K562 (cell line): Measurements from ENCODE around the gene GLIS1. TPM values are rescaled to one million over a fixed set of nuclear protein-coding genes. Genes with fewer than 3 reads are reported as not detected.
A peak's percentile ranks its signal among the peaks of the same experiment; 100 is the strongest.

Experiments
- ARNT ChIP-seq, 2 experiments: fragments of 450-650 bp; IDR thresholded peaks; 2 replicates each; pipeline ENCODE4 v1.6.1; 2016; ENCODE audit warnings: mild to moderate bottlenecking in 1 of 2
- CREBBP ChIP-seq: IDR thresholded peaks from one replicate; pipeline ENCODE4 v1.6.1; 2012; ENCODE audit warnings: low read depth, mild to moderate bottlenecking, control low read depth, inconsistent platforms, low read length
- E2F8 ChIP-seq: fragments of 450-650 bp; IDR thresholded peaks from 2 replicates; pipeline ENCODE4 v1.7.1; 2018; ENCODE audit warnings: mild to moderate bottlenecking, low read depth; ENCODE audit not compliant: partially characterized antibody
- FOXK1 ChIP-seq: sonication (generic); formaldehyde crosslinking; IDR thresholded peaks from 2 replicates; pipeline ENCODE4 v1.8.0; 2022; ENCODE audit warnings: missing genetic modification reagents, mild to moderate bottlenecking, borderline replicate concordance
- ID3 ChIP-seq, 2 experiments: fragments of 250-450 bp in 1 of 2; fragments of 450-650 bp in 1 of 2; sonication (Bioruptor Pico) in 1 of 2; IDR thresholded peaks; 2 replicates each; pipeline versions ENCODE4 v1.6.1 to v1.8.0; 2016 to 2021; ENCODE audit warnings: mild to moderate bottlenecking in 2 of 2, moderate library complexity in 2 of 2, missing compliant biosample characterization in 1 of 2, missing genetic modification characterization in 1 of 2
- JUND ChIP-seq, 2 experiments: IDR thresholded peaks; 2 replicates in 1 of 2; 3 replicates in 1 of 2; pipeline ENCODE4 v1.6.1; 2011; ENCODE audit warnings: borderline replicate concordance in 2 of 2, low read depth in 2 of 2, low read length in 2 of 2, improper control_type of control experiment in 1 of 2, missing biosample characterization in 1 of 2, missing genetic modification characterization in 1 of 2, missing genetic modification reagents in 1 of 2
- LEF1 ChIP-seq: fragments of 450-650 bp; IDR thresholded peaks from 2 replicates; pipeline ENCODE4 v1.6.1; 2016; ENCODE audit warnings: mild to moderate bottlenecking
- MEIS2 ChIP-seq: fragments of 450-650 bp; IDR thresholded peaks from 2 replicates; pipeline ENCODE4 v1.6.1; 2014; ENCODE audit warnings: mild to moderate bottlenecking; ENCODE audit not compliant: partially characterized antibody
- PBX2 ChIP-seq, 2 experiments: IDR thresholded peaks in 1 of 2; conservative IDR thresholded peaks in 1 of 2; 2 replicates each; pipeline ENCODE4 v1.6.1; 2016; ENCODE audit warnings: low read depth in 2 of 2, mild to moderate bottlenecking in 1 of 2, missing compliant biosample characterization in 1 of 2, missing genetic modification characterization in 1 of 2, moderate library complexity in 1 of 2
- RAD21 ChIP-seq, 2 experiments: fragments of 250-450 bp in 1 of 2; fragments of 450-650 bp in 1 of 2; sonication (Bioruptor Pico) in 1 of 2; formaldehyde crosslinking in 1 of 2; IDR thresholded peaks in 1 of 2; conservative IDR thresholded peaks in 1 of 2; 2 replicates each; pipeline versions ENCODE4 v1.4.0 to v1.8.0; 2020 to 2022; ENCODE audit warnings: mild to moderate bottlenecking in 2 of 2, moderate library complexity in 1 of 2
- SRSF9 ChIP-seq: fragments of 200-400 bp; formaldehyde crosslinking; IDR thresholded peaks from 2 replicates; pipeline ENCODE4 v1.6.1; 2017; ENCODE audit warnings: low read depth, low read length, borderline replicate concordance
- ZNF3 ChIP-seq: fragments of 250-450 bp; sonication (Bioruptor Pico); IDR thresholded peaks from 2 replicates; pipeline ENCODE4 v1.5.0; 2021; ENCODE audit warnings: mild to moderate bottlenecking, moderate library complexity
- ZNF311 ChIP-seq: fragments of 250-450 bp; sonication (Bioruptor Pico); IDR thresholded peaks from 2 replicates; pipeline ENCODE4 v1.4.0; 2020; ENCODE audit warnings: mild to moderate bottlenecking, moderate library complexity
- ZNF384 ChIP-seq: IDR thresholded peaks from 2 replicates; pipeline ENCODE4 v1.6.1; 2012; ENCODE audit warnings: low read depth, low read length, improper control_type of control experiment
- ZNF507 ChIP-seq: conservative IDR thresholded peaks from 2 replicates; pipeline ENCODE4 v1.6.1; 2017; ENCODE audit warnings: missing genetic modification characterization, missing compliant biosample characterization
- ZSCAN32 ChIP-seq: fragments of 450-650 bp; formaldehyde crosslinking; IDR thresholded peaks from 2 replicates; pipeline ENCODE4 v1.4.0; 2020; ENCODE audit warnings: mild to moderate bottlenecking, moderate library complexity
- polyA plus RNA-seq, 8 experiments: library from polyadenylated mRNA; depleted of rRNA in 4 of 8; stranded (reverse) in 5 of 8; unstranded in 3 of 8; fragments of >200 nt; fragmentation: Nextera tagmentation in 2 of 8; fragmentation: Illumina TruSeq in 1 of 8; extraction: Ambion mirVana in 2 of 8; extraction: Trizol in 1 of 8; gene quantifications; 2 replicates each; pipeline versions ENCODE4 v1.2.1 to v1.2.3, GENCODE V29; 2011 to 2014; ENCODE audit warnings: inconsistent platforms in 1 of 8, missing spikeins in 1 of 8
- total RNA-seq, 7 experiments: library from RNA; depleted of rRNA in 6 of 7; stranded (reverse); fragments of >200 nt in 6 of 7; fragmentation: Illumina TruSeq in 2 of 7; extraction: Trizol in 2 of 7; gene quantifications; 2 replicates each; pipeline versions ENCODE4 v1.2.1 to v1.2.3, GENCODE V29; 2011 to 2021; ENCODE audit warnings: low replicate concordance in 1 of 7
- TF ChIP-seq, protein P1 (sequence below), 3 experiments: fragments of 200-800 bp in 1 of 3; sonication (Bioruptor generic) in 1 of 3; sonication (generic) in 1 of 3; formaldehyde crosslinking in 1 of 3; IDR thresholded peaks; 2 replicates each; pipeline versions ENCODE4 v1.6.1 to v1.8.0; 2016 to 2022; ENCODE audit warnings: mild to moderate bottlenecking in 2 of 3, missing compliant biosample characterization in 2 of 3, missing genetic modification characterization in 2 of 3, missing genetic modification reagents in 1 of 3

The GLIS1 gene
- total and polyA plus RNA-seq, 9 of the 15 experiments (the other 6 are each of a cell fraction or from before 2014, with no cell fraction given), result not detected

- no peak for TF ChIP-seq E2F8
- TF ChIP-seq JUND (IDR thresholded peaks at IDR 0.05; ENCODE audit: borderline replicate concordance, low read depth, low read length), result peak; percentile 34; the same call in 1 of the 2 replicates
- TF ChIP-seq JUND (tag; IDR thresholded peaks at IDR 0.05; ENCODE audit: borderline replicate concordance, low read depth, low read length), result no peak
- peak; percentile 65 for TF ChIP-seq MEIS2
- no peak for TF ChIP-seq ZNF507
- no peak for TF ChIP-seq ZNF311 (CRISPR knock-in tag)
- no peak for TF ChIP-seq ARNT (IDR thresholded peaks at IDR 0.05)
- TF ChIP-seq ZSCAN32 (CRISPR knock-in tag), result no peak
- TF ChIP-seq RAD21 (CRISPR knock-in tag; conservative IDR thresholded peaks at IDR 0.05 in 1 of 2, IDR thresholded peaks at IDR 0.05 in 1 of 2), result peak; percentile 88 to 98
- no peak for TF ChIP-seq SRSF9
- TF ChIP-seq ID3 (CRISPR knock-in tag; IDR thresholded peaks at IDR 0.05), result no peak
- TF ChIP-seq ID3 (tag; IDR thresholded peaks at IDR 0.05), result no peak
- TF ChIP-seq LEF1, result no peak
- TF ChIP-seq ZNF3 (CRISPR knock-in tag), result no peak
- no peak for TF ChIP-seq FOXK1 (CRISPR knock-in tag)
- TF ChIP-seq ZNF384, result no peak
- TF ChIP-seq PBX2 (CRISPR knock-in tag; IDR thresholded peaks at IDR 0.05; ENCODE audit: low read depth), result no peak
- TF ChIP-seq PBX2 (tag; conservative IDR thresholded peaks at IDR 0.05; ENCODE audit: low read depth), result peak; percentile 50; the same call in 1 of the 2 replicates
- TF ChIP-seq, protein P1, sequence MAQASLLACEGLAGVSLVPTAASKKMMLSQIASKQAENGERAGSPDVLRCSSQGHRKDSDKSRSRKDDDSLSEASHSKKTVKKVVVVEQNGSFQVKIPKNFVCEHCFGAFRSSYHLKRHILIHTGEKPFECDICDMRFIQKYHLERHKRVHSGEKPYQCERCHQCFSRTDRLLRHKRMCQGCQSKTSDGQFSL (CRISPR knock-in tag; IDR thresholded peaks at IDR 0.05), result no peak
- TF ChIP-seq, protein P1 (tag; IDR thresholded peaks at IDR 0.05), result no peak
- TF ChIP-seq CREBBP, result no peak
Measured at GRCh38 chr1:53485478-53486394, 253.2 kb downstream of the GLIS1 start (continued).
